OCI-LY7 (cell line): ENCODE measurements around the gene A2M.

Source experiments
- CTCF ChIP-seq: fragments of 200-600 bp; sonication (generic); conservative IDR thresholded peaks from 2 replicates; pipeline ENCODE4 v1.5.1; 2014; ENCODE audit warnings: mild to moderate bottlenecking, antibody characterized with exemption, low read length, moderate library complexity, mixed read lengths
- EZH2phosphoT487 ChIP-seq: fragments of 200-600 bp; sonication (generic); IDR thresholded peaks from 2 replicates; pipeline ENCODE4 v1.6.1; 2018; ENCODE audit warnings: low read depth, borderline replicate concordance, mild to moderate bottlenecking, mixed run types, antibody characterized with exemption, low read length, moderate library complexity, mixed read lengths

GRCh38 chr12:9104767-9105423 is 10.8 kb downstream of the A2M start:
- TF ChIP-seq EZH2phosphoT487 (no peak), CTCF (no peak)
